Testis (tissue), 2 donors: ENCODE results near the gene IL6ST.

ENCODE experiments used
- CTCF ChIP-seq, 3 experiments: fragments of 450-650 bp in 2 of 3; fragments of 200-600 bp in 1 of 3; sonication (generic) in 1 of 3; IDR thresholded peaks; one replicate each; pipeline ENCODE4 v1.5.1; 2016 to 2019; ENCODE audit warnings: antibody characterized with exemption in 3 of 3, mild to moderate bottlenecking in 2 of 3, moderate library complexity in 1 of 3
- POLR2A ChIP-seq: fragments of 450-650 bp; IDR thresholded peaks from one replicate; pipeline ENCODE4 v1.6.1; 2017; ENCODE audit warnings: antibody characterized with exemption, mild to moderate bottlenecking, moderate library complexity

GRCh38 chr5:55993731-55994494, 850 bp downstream of the IL6ST start:
- no peak for TF ChIP-seq CTCF (IDR thresholded peaks at IDR 0.05)
- no peak for TF ChIP-seq POLR2A
